Measurements from ENCODE around the gene TEX29.

The TEX29 gene

GRCh38 chr13:111319998-111320911 lies at the start of gene TEX29:
Gene TEX29, plus strand, starts transcription at chr13:111320642. Its CDS starts 249 bp downstream, at chr13:111320891.
- DNase-seq, result no peak
- ATAC-seq, result no peak

DNA sequence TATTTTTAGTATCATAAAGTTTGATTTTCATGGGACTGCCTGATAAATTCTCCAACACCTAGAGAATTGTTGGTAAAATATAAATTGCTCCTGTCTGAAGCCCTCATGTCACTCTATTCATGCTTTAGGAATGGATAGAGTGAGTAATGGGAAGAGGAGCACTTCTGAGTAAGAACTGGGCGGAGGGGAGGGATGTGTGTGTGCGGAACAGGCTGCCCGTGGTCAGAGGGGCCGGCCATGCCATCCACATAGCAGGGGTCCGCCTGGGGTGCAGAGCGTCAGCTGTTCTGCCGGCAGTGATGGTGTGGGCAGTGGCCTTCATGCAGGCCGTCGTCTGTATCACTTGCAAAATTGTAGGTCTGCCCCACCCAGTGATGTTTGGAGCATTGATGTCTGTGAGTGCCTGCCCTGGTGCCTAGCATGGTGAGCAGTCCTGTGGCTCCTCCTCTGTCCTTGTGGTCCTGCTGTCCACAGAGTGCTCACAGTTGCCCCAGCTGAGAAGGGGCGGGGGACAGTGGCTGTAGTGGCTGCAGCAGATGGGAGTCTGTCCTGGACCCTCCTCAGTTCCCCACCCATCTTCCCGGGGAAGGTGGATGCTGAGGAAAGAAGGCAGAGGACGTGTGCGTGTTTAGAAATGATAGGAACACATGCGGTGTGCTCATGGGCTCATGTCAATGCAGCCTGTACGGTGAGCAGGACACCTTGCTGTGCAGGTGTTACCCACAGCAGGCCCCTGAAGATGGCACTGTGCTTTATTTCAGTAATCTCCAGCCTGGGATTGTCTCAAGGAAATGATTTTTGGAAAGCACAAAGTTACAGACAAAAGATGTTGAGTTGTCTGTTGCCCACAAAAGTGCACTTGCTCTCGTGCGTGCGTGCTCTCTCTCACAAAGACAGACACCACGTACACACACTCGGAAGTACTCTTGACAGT lies 49.4 kb upstream of the TEX29 start:
- ATAC-seq (no peak), DNase-seq (no peak)

DNA sequence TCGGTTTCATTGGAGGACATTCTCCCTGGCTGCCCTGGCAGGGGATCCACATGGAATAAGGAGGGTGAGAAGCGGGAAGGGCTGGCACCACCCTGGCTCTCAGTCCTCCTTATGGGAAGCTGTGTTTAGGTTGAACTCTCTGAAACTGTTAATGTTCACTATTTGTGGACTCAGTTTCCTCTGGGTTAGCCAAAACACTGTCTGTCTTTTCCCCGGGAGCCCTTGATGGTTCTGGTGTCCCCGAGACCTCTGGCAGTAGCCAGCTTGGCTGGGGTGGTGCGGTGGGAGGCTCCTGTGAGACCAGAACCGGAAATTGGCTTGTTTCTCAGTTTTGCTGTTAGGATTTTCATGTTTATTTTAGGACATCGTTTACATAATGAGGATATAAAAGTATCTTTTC lies 48.3 kb upstream of the TEX29 start:
- DNase-seq, result no peak
- ATAC-seq, result no peak

GRCh38 chr13:111275382-111275781 lies 45.1 kb upstream of the TEX29 start:
- ATAC-seq (no peak), DNase-seq (no peak)

DNA sequence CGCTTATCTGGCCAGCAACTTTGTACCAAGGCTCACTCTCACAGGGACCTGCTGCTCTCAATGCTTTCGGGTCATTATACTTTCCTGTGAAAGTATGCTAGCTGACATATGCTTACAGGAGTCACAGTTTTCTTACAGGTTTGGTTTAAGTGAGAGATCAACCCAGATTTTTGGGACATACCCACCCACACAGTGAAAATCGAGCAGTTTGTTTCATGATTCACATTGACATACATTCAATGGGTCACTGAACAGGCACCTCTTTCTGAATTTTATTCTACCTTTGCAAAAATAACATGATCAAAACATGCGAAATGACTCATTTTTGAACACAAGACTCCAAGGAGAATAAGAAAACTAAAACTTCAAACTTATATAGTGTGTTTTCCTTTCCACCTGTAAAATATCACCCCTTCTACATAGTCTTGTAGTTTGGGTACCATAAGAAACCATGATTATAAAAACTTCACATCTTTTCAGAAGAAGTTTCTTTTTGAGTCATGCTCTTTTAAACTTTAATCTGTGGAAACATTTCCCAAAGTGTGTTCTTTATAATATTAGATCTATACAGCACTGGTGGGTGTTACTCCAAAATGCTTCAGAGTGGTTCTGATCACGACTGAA lies 44.3 kb upstream of the TEX29 start:
- ATAC-seq (peak; percentile 57), DNase-seq (no peak)

DNA sequence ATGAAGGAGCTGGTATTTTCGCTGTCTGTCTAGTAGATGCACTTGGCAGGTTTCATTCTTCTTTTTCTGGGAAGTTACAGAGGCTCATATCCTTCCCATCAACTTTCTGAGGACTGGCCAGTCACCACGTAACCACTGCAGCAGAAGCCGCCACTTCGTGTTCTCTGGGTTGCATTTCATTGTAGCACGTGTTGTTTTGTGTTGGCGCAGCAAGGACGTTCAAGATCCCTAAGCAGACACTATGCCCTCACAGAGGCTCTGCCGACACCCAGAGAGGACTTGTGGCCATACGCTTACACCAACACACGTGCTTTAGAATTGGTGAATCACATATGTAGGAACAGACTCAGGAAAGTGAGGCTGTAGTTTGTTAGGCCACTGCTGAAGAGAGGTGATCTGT lies 42.2 kb upstream of the TEX29 start:
- DNase-seq (no peak), ATAC-seq (no peak)

GRCh38 chr13:111278743-111279652 lies 41.4 kb upstream of the TEX29 start:
- ATAC-seq (no peak), DNase-seq (no peak)

DNA sequence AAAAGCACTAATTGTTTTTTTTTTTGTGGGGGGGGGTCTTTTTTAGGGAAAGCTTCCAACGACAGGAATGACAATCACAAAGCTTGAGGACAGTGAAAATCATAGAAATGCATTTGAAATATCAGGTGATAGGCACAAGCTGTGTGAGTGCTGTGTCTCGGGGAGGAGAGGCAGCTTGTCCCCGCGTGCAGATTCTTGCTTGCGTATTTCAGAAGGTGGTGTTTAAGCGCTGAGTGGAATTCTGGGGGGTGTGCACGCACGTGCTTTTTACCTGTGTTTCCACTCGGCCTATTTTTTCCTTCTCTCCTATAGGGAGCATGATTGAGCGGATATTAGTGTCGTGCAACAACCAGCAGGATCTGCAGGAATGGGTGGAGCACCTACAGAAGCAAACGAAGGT lies 40.2 kb upstream of the TEX29 start:
- DNase-seq, result no peak
- ATAC-seq, result no peak

- no peak for DNase-seq
Observed at GRCh38 chr13:111280681-111281585, 39.5 kb upstream of the TEX29 start.

GRCh38 chr13:111281751-111282311 lies 38.6 kb upstream of the TEX29 start:
- DNase-seq (no peak), ATAC-seq (no peak)

More at GRCh38 chr13:111280681-111281585, 39.5 kb upstream of the TEX29 start:
- no peak for ATAC-seq

GRCh38 chr13:111282425-111282824 lies 38.0 kb upstream of the TEX29 start:
- no peak for ATAC-seq
- no peak for DNase-seq

GRCh38 chr13:111282997-111283396 lies 37.4 kb upstream of the TEX29 start:
- ATAC-seq (no peak), DNase-seq (no peak)

GRCh38 chr13:111283457-111283856 lies 37.0 kb upstream of the TEX29 start:
- DNase-seq (no peak), ATAC-seq (no peak)

- ATAC-seq (no peak), DNase-seq (no peak)
Observed at GRCh38 chr13:111283991-111284390, 36.5 kb upstream of the TEX29 start.

GRCh38 chr13:111284565-111284964 lies 35.9 kb upstream of the TEX29 start:
- no peak for DNase-seq
- ATAC-seq, result no peak

DNA sequence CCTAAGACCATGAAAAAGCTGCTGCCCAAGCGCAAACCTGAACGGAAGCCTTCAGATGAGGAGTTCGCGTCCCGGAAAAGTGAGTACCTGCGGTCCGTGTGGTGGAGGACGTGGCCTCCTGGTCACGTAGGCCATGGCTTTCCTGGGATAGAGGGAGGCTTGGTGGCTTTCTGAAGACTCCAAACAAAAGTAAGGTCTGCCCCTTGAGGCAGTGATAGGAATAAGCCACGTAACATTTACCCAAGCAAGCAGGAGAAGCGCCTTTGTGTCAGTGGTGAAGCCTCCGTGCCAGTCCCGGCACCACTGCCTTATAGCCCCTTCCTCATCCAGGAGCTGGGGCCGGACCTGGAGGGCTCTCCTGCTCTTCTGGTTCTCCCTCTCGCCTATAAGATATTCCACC lies 34.3 kb upstream of the TEX29 start:
- DNase-seq (no peak), ATAC-seq (no peak)

DNA sequence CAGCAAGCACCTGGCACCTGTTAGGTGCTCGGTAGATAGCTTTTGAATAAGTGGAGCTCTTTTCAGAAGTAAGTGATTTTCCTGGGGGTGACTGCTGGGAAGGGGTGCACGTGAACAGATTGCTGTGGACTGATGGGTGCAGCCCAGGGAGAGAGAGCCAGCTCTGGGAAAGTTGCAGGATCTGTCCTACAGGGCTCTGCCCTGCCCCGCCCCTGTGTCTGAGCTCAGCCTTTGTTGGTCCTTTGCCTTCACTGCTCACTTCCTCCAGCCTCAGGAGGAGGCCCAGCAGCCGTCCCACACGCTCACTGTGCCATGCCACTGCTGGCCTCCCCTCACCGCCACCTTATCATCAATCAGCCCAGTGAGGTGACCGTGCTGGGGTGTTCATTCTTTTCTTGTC lies 33.7 kb upstream of the TEX29 start:
- no peak for DNase-seq

DNA sequence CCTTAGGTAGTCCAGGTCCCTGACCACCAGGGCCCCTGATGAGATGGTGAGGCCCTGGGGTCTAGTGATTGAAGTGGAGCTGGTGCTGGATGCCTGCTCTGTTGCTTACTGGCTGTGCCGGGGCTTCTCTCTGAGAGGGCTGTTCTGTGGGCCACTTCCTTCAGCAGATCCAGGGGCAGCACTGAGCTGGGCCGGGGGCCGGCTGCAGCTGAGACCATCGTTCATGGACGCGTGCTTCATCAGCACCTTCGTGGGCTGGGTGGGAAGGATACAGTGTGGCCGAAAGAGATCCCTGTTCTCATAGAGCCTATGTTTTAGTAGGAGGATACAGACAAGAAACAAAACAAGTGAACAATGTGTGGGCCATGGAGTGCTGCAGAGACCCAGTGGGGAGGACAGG lies 33.2 kb upstream of the TEX29 start:
- DNase-seq (no peak), ATAC-seq (no peak)

More for the DNA sequence above, 33.7 kb upstream of the TEX29 start:
- no peak for ATAC-seq

- ATAC-seq, result no peak
Observed at GRCh38 chr13:111288276-111288675, 32.2 kb upstream of the TEX29 start.

DNA sequence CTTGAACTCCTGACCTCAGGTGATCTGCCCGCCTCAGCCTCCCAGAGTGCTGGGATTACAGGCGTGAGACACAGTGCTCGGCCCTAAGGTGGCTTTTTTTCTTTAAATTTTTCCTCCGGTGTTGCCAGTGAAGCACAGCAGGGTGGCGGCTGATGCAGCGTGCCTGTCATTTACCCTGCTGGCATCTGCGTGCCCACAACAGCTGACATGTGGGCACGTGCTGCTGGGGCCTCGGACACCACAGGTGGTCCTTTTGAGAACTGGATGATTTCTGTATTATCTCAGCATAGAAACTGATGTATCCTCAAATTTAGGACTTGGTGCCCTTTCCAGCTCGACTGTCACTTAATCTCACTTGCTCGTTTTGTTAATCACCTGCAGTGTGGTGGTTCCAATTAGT lies 31.2 kb upstream of the TEX29 start:
- no peak for DNase-seq
- no peak for ATAC-seq

More at GRCh38 chr13:111288276-111288675, 32.2 kb upstream of the TEX29 start:
- no peak for DNase-seq

Measured in stimulated activated naive CD8-positive, alpha-beta T cell treated with anti-CD3 and anti-CD28 coated beads, Interleukin-15, Interleukin-2, amounts not matched to agents 100 U/mL and 50 U/mL, for 24 hours (primary cell).